Measurements from ENCODE around the gene PPARG. TPM values are rescaled to one million over a fixed set of nuclear protein-coding genes. Genes with fewer than 3 reads are reported as not detected.
A peak's percentile ranks its signal among the peaks of the same experiment; 100 is the strongest.
"Not testable (repeated sequence)": the region's sequence is repeated elsewhere in the genome, so short reads cannot be mapped to it uniquely, and the experiment has no call there.

The PPARG gene
- polyA plus RNA-seq, 2 of the 4 experiments (the other 2 are of a cell fraction): 38.9 to 43.1 TPM

DNA sequence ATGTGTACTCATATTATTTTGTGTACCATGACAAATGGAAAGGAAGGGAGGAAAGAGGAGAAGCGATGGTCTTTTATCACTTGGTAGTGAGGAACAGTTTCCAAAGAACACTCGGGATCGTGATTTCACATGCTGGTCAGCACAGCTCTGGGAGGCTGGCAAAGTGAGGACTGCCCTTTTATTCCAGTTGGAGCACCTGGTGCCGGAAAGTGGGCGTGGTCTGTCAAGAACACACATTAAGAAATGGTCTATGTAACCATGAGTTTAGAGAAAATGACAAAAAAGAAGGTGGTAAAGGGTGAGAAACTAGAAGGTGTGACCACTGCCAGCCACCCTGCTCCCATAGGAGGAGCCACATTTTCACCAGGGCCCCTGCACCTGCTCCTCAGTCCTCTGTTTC lies 188.4 kb downstream of the PPARG start:
- POLR2A ChIA-PET: no interaction called here
- TF ChIP-seq SMC3 (IDR thresholded peaks at IDR 0.05): no peak
- no peak for TF ChIP-seq NPAS2 (CRISPR knock-in tag; IDR thresholded peaks at IDR 0.05; ENCODE audit: borderline replicate concordance)
- TF ChIP-seq, protein P1, sequence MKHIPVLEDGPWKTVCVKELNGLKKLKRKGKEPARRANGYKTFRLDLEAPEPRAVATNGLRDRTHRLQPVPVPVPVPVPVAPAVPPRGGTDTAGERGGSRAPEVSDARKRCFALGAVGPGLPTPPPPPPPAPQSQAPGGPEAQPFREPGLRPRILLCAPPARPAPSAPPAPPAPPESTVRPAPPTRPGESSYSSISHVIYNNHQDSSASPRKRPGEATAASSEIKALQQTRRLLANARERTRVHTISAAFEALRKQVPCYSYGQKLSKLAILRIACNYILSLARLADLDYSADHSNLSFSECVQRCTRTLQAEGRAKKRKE (CRISPR knock-in tag; IDR thresholded peaks at IDR 0.05; ENCODE audit: low read depth): no peak
- TF ChIP-seq HEYL (CRISPR knock-in tag; IDR thresholded peaks at IDR 0.05): no peak
- TF ChIP-seq ZC3H11A (IDR thresholded peaks at IDR 0.05): no peak
- no peak for TF ChIP-seq EP300 (IDR thresholded peaks at IDR 0.05)
- TF ChIP-seq MYC (IDR thresholded peaks at IDR 0.05; ENCODE audit: borderline replicate concordance, low read length): no peak
- no peak for TF ChIP-seq ZSCAN20 (CRISPR knock-in tag; IDR thresholded peaks at IDR 0.05)

GRCh38 chr3:12478326-12478725 lies 189.5 kb downstream of the PPARG start:
- WGBS (ENCODE audit: missing lambda C conversion rate): 81% methylated on average over 5 of the region's 5 CpGs
- no peak for DNase-seq (ENCODE audit: low read depth in 1 of 2, low spot score in 1 of 2)

More for the DNA sequence above, 188.4 kb downstream of the PPARG start:
- DNase-seq (ENCODE audit: low read depth in 1 of 2, low spot score in 1 of 2): no peak
- ATAC-seq: no peak
- Histone ChIP-seq H3K4me1 (peaks cover 28% of the 10 kb centered on the region), H3K4me2 (no peak overlapping the region), H3K9me3 (no peaks in the 10 kb centered on the region), H3K4me3 (no peak overlapping the region), H3K27ac (peak overlapping the region in 1 of 2 experiments; percentile 77; a peak in 3 of 6 replicates)
- CTCF ChIA-PET: interaction anchor here (1.7 to 12.5 kb wide), 3 partner anchors 282 to 339 kb away, joined by 4 to 342 read pairs (median 85); no protein-coding TSS in a partner anchor
- 91% methylated on average over 5 of the region's 5 CpGs for WGBS (ENCODE audit: missing lambda C conversion rate)
- FAIRE-seq: no peak

GRCh38 chr3:12479198-12479597 lies 190.3 kb downstream of the PPARG start:
- H3K4me3 ChIP-seq; H3K9me3 ChIP-seq; ATAC-seq; DNase-seq (ENCODE audit: low read depth in 1 of 2, low spot score in 1 of 2); H3K4me2 ChIP-seq; FAIRE-seq; POLR2A ChIA-PET: not testable (repeated sequence)
- Histone ChIP-seq H3K4me1 (peaks cover 35% of the 10 kb centered on the region), H3K27ac (peak overlapping the region; percentile 75 to 82; a peak in 5 of 6 replicates)
- CTCF ChIA-PET: interaction anchor here (0.5 to 12.5 kb wide), 87 partner anchors 10 to 1485 kb away, joined by 3 to 342 read pairs (median 5); partner anchors contain the start of genes PPARG and TIMP4
- WGBS (ENCODE audit: missing lambda C conversion rate): 63% methylated on average over 3 of the region's 3 CpGs

More at GRCh38 chr3:12478326-12478725, 189.5 kb downstream of the PPARG start:
- TF ChIP-seq NPAS2 (CRISPR knock-in tag; IDR thresholded peaks at IDR 0.05; ENCODE audit: borderline replicate concordance) (no peak), FOSB (CRISPR knock-in tag; IDR thresholded peaks at IDR 0.05) (no peak), KDM5A (IDR thresholded peaks at IDR 0.05) (no peak), HOXB5 (CRISPR knock-in tag; IDR thresholded peaks at IDR 0.05) (no peak)
- Histone ChIP-seq H3K9me3 (no peaks in the 10 kb centered on the region), H3K4me1 (peaks cover 31% of the 10 kb centered on the region), H3K27ac (peak overlapping the region in 1 of 2 experiments; percentile 17; a peak in 1 of 6 replicates), H3K4me2 (no peak overlapping the region), H3K4me3 (no peak overlapping the region)
- ATAC-seq: no peak
- ChIA-PET CTCF (interaction anchor here (0.6 to 12.5 kb wide), 12 partner anchors 9 to 752 kb away, joined by 3 to 342 read pairs (median 6); partner anchors contain the start of gene PPARG), POLR2A (no interaction called here)
- no peak for FAIRE-seq

GRCh38 chr3:12479919-12480427 lies 191.1 kb downstream of the PPARG start:
- TF ChIP-seq ZFP36 (IDR thresholded peaks at IDR 0.05; ENCODE audit: borderline replicate concordance, partially characterized antibody) (peak; percentile 45), RAD21 (conservative IDR thresholded peaks at IDR 0.05 in 1 of 2, IDR thresholded peaks at IDR 0.05 in 1 of 2) (peak; percentile 95 to 96), E2F6 (IDR thresholded peaks at IDR 0.05; ENCODE audit: borderline replicate concordance, low read depth) (no peak), CTCF (IDR thresholded peaks at IDR 0.05) (peak; percentile 92), SMC3 (IDR thresholded peaks at IDR 0.05) (peak; percentile 95)
- Histone ChIP-seq H3K4me3 (no peak overlapping the region), H3K9me3 (no peaks in the 10 kb centered on the region), H3K4me1 (peaks cover 35% of the 10 kb centered on the region), H3K27ac (peak overlapping the region; percentile 75 to 82), H3K4me2 (peak overlapping the region; percentile 54)
- POLR2A ChIA-PET: interaction anchor here (0.7 kb wide), 1 partner anchor 345 kb away, joined by 3 read pairs; no protein-coding TSS in a partner anchor
- peak; percentile 58 to 82 for DNase-seq (ENCODE audit: low read depth in 1 of 2, low spot score in 1 of 2)
- no peak for FAIRE-seq
- CTCF ChIA-PET: interaction anchor here (0.5 to 12.5 kb wide), 96 partner anchors 10 to 1486 kb away, joined by 3 to 342 read pairs (median 5); partner anchors contain the start of genes PPARG and TIMP4
- peak; percentile 51 to 62 for ATAC-seq
- WGBS (ENCODE audit: missing lambda C conversion rate): 19% methylated on average over 9 of the region's 9 CpGs
